ENCODE measurements around the gene PNKP.
A peak's percentile ranks its signal among the peaks of the same experiment; 100 is the strongest.

The PNKP gene

DNA sequence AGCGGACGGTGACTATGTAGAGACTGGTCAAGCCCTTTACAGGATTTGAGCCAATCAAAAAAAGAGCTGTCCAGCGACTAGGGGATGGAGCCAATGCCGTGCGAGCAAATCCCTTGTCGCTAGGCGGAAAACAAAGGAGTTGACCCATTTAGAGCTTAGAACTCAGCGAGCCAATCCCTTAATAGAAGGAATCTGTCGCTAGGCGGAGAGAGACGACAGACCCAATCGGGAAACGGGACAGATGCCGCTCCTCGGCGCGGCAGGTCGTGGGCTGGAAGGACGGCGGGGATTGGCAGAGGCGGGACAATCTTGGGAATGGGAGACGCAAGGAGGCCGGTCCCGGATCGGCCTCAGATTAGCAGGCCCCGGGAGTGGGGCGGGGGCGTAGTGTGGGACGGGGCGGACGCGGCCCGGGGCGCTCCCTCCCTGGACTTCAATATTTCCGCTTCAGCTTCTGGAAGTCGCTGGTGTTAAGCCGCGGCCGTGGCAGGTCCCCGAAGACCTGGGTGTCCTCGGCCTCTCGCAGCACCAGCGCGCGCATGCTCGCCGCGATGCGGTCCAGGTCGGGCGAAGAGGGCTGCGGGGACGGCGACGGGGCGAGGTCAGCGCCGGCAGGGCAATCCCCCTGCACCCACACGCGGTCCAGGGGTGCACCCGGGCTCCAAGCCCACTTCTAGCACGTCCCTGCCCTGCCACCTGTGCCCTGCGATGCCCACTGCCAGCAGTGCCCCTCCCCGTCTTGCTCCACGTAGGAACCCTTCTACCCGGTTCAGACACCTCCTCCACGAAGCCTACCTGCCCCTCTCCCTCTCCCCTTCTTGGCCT is 2.3 kb upstream of the PNKP start:
- Histone ChIP-seq H3K36me3 (ENCODE audit: control insufficient read depth in 5 of 5, insufficient read depth in 5 of 5, low read length in 5 of 5) (peaks cover 0 to 30% (median 9%) of the 10 kb centered on the region in 5 donors), H3K27me3 (ENCODE audit: control insufficient read depth in 5 of 5, insufficient read depth in 4 of 5, low read length in 5 of 5) (no peaks in the 10 kb centered on the region), H3K4me3 (ENCODE audit: low read depth in 1 of 5, low read length in 5 of 5) (peak overlapping the region; percentile 46 to 72 (median 63)), H3K27ac (ENCODE audit: low read depth, low read length) (peak overlapping the region; percentile 90), H3K4me1 (ENCODE audit: control insufficient read depth in 5 of 5, insufficient read depth in 5 of 5, low read length in 5 of 5) (peaks cover 8 to 65% (median 51%) of the 10 kb centered on the region in 5 donors), H3K9me3 (ENCODE audit: control insufficient read depth in 5 of 5, low read length in 5 of 5) (no peaks in the 10 kb centered on the region), H3K9ac (ENCODE audit: low read length in 5 of 5) (peak overlapping the region in 4 of 5 donors; percentile 65 to 84 (median 78))

DNA sequence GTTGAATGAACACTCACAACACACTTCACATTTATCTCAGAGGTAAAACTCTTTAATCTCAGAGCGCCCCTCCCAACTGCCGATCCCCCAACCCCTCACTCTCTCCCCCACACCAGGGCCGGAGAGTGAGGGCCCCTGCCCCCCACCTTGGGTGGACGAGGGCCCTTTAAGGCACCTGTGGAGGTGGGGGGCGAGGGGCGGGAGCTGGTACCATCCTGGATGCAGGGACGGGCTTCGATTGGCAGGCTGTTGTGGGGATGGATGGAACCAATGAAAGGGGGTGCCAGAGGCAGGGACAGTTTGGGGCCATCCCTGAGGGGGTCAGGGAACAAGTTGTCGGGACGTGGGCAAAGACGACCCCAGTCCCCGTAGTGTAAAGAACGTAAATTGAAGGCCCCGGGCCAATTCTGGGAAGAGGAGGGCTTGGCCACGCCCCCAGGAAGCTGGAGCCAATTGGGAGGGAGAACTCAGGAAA is 1.7 kb upstream of the PNKP start:
- H3K27me3 ChIP-seq (ENCODE audit: control insufficient read depth in 5 of 5, insufficient read depth in 4 of 5, low read length in 5 of 5) = no peaks in the 10 kb centered on the region
- H3K4me1 ChIP-seq (ENCODE audit: control insufficient read depth in 5 of 5, insufficient read depth in 5 of 5, low read length in 5 of 5) = peaks cover 8 to 61% (median 50%) of the 10 kb centered on the region in 5 donors
- no peaks in the 10 kb centered on the region for H3K9me3 ChIP-seq (ENCODE audit: control insufficient read depth in 5 of 5, low read length in 5 of 5)
- peak overlapping the region; percentile 90 for H3K27ac ChIP-seq (ENCODE audit: low read depth, low read length)
- H3K4me3 ChIP-seq (ENCODE audit: low read depth in 1 of 5, low read length in 5 of 5) = peak overlapping the region in 4 of 5 donors; percentile 35 to 72 (median 52)
- peak overlapping the region in 4 of 5 donors; percentile 1 to 65 (median 57) for H3K9ac ChIP-seq (ENCODE audit: low read length in 5 of 5)
- peaks cover 0 to 30% (median 9%) of the 10 kb centered on the region in 5 donors for H3K36me3 ChIP-seq (ENCODE audit: control insufficient read depth in 5 of 5, insufficient read depth in 5 of 5, low read length in 5 of 5)

DNA sequence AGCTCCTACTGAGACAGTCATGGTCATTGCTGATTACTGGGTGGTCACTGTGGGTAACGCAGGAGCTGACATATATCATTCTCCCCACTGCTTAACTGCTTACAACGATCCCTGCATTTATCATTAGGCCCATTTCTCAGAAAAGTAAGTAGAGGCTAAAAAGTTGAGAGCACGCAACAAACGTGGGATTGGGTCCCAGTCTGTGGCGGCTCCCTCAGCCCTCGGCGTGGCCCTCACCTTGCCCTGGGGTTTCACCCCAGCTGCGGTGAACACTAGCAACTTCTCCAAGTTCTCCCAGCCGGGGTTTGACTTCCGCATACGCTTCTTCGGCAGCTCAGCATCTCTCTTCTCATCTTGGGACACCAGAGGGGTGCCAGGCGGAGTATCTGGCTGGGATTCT is 2.5 kb downstream of the PNKP start:
- H3K9ac ChIP-seq (ENCODE audit: low read length in 5 of 5) = no peak overlapping the region
- no peak overlapping the region for H3K4me3 ChIP-seq (ENCODE audit: low read depth in 1 of 5, low read length in 5 of 5)
- peaks cover 6 to 52% (median 42%) of the 10 kb centered on the region in 5 donors for H3K4me1 ChIP-seq (ENCODE audit: control insufficient read depth in 5 of 5, insufficient read depth in 5 of 5, low read length in 5 of 5)
- peak overlapping the region; percentile 30 for H3K27ac ChIP-seq (ENCODE audit: low read depth, low read length)
- H3K27me3 ChIP-seq (ENCODE audit: control insufficient read depth in 5 of 5, insufficient read depth in 4 of 5, low read length in 5 of 5) = no peaks in the 10 kb centered on the region
- no peaks in the 10 kb centered on the region for H3K9me3 ChIP-seq (ENCODE audit: control insufficient read depth in 5 of 5, low read length in 5 of 5)
- H3K36me3 ChIP-seq (ENCODE audit: control insufficient read depth in 5 of 5, insufficient read depth in 5 of 5, low read length in 5 of 5) = peaks cover 0 to 42% (median 32%) of the 10 kb centered on the region in 5 donors

DNA sequence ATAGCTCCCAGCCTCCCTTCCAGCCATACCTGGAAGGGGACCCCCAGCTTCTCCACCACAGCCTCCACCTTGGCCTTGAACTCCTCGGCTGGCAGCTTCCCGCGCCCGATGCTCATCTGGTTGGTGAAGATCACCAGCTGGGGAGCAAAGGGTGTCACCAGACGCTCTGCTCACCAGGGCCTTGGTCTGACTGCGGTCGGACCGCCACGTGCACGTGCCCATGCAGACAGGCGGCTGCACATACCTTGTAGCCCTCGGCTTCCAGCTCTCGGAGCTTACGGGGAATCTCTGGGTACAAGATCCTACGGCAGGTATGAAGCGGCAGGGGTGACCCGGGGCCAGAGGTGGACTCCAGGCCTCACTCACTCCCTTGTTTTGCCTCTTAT is 3.4 kb downstream of the PNKP start:
- Histone ChIP-seq H3K36me3 (ENCODE audit: control insufficient read depth in 5 of 5, insufficient read depth in 5 of 5, low read length in 5 of 5) (peaks cover 0 to 51% (median 39%) of the 10 kb centered on the region in 5 donors), H3K9ac (ENCODE audit: low read length in 5 of 5) (no peak overlapping the region), H3K27ac (ENCODE audit: low read depth, low read length) (no peak overlapping the region), H3K9me3 (ENCODE audit: control insufficient read depth in 5 of 5, low read length in 5 of 5) (no peaks in the 10 kb centered on the region), H3K27me3 (ENCODE audit: control insufficient read depth in 5 of 5, insufficient read depth in 4 of 5, low read length in 5 of 5) (no peaks in the 10 kb centered on the region), H3K4me1 (ENCODE audit: control insufficient read depth in 5 of 5, insufficient read depth in 5 of 5, low read length in 5 of 5) (peaks cover 0 to 47% (median 36%) of the 10 kb centered on the region in 5 donors), H3K4me3 (ENCODE audit: low read depth in 1 of 5, low read length in 5 of 5) (no peak overlapping the region)

DNA sequence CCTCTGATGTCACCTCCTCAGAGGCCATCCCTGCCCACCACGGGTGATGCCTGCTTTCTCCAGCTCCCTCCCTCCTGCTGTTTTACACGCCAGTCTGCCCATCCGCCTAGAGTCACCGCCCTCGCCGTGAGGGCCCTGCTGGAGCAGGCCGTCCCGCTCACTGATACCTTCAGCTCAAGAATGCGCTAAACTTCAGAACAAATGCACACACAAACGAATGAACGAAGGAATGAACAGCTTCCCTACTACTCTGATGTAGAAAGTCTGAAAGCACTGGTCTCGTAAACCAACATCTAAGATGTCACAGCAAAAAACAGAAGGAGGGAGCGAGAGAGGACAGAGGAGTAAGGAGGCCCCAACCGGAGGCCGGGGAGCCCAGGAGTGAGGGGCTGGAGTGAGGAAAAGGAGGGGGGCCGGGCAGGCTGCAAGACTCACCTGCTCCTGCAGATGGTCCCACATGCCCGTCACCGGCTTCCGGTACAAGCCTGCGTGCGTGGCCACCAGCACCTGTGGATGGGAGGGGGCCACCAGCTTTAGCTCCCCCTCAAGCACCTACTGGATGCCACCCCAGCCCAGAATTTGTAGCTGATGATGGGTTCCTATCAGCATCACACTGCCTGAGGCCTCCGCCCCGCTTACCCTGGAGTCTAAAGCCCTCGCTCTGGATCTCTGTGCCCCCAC is 4.0 kb downstream of the PNKP start:
- Histone ChIP-seq H3K4me1 (ENCODE audit: control insufficient read depth in 5 of 5, insufficient read depth in 5 of 5, low read length in 5 of 5) (peaks cover 0 to 41% (median 31%) of the 10 kb centered on the region in 5 donors), H3K9me3 (ENCODE audit: control insufficient read depth in 5 of 5, low read length in 5 of 5) (no peaks in the 10 kb centered on the region), H3K9ac (ENCODE audit: low read length in 5 of 5) (no peak overlapping the region), H3K4me3 (ENCODE audit: low read depth in 1 of 5, low read length in 5 of 5) (no peak overlapping the region), H3K27ac (ENCODE audit: low read depth, low read length) (no peak overlapping the region), H3K27me3 (ENCODE audit: control insufficient read depth in 5 of 5, insufficient read depth in 4 of 5, low read length in 5 of 5) (no peaks in the 10 kb centered on the region), H3K36me3 (ENCODE audit: control insufficient read depth in 5 of 5, insufficient read depth in 5 of 5, low read length in 5 of 5) (peaks cover 0 to 56% (median 45%) of the 10 kb centered on the region in 5 donors)

DNA sequence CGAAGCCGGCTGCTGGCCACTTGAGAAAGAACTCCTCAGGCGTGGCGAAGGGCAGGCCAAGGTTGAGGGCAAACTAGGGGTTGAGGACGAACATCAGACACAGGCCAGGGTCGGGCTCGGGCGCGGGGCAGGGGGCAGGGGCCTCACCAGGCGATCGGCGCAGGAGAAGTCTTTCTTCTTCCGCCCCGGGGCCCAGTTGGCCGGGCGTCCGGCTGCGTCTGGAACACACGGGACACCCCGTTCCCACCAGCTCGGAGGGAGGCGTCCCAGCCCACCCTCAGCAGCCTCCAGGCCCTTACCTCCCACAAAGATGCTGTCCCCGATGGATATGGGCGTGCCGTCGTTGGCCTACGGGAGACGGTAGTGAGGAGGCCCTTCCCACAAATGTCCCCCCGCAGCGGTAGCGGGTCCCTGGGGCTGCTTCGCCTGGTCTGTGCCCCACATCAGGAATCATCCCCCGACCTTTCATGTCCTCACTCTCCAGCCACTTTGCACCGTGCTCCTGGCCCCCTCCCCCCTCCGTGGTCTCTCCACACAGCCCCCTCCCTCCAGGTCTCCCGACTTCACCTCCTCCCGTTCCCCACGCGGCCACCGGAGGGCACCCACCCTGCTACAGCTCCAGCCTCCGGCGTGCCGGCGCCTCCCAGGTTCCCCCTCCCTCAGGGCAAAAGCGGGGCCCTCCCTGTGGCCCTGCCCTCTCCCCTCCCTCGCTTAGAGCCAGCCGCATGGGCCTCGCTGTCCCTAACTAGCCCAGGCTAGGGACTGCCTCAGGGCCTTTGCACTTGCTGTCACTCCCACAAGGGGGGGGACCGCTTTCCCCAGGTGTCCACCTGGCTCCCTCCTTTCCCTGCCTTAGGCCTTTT is 4.8 kb downstream of the PNKP start:
- H3K27ac ChIP-seq (ENCODE audit: low read depth, low read length) = no peak overlapping the region
- no peak overlapping the region for H3K4me3 ChIP-seq (ENCODE audit: low read depth in 1 of 5, low read length in 5 of 5)
- H3K36me3 ChIP-seq (ENCODE audit: control insufficient read depth in 5 of 5, insufficient read depth in 5 of 5, low read length in 5 of 5) = peaks cover 0 to 64% (median 52%) of the 10 kb centered on the region in 5 donors
- H3K9me3 ChIP-seq (ENCODE audit: control insufficient read depth in 5 of 5, low read length in 5 of 5) = no peaks in the 10 kb centered on the region
- H3K4me1 ChIP-seq (ENCODE audit: control insufficient read depth in 5 of 5, insufficient read depth in 5 of 5, low read length in 5 of 5) = peaks cover 0 to 34% (median 27%) of the 10 kb centered on the region in 5 donors
- H3K27me3 ChIP-seq (ENCODE audit: control insufficient read depth in 5 of 5, insufficient read depth in 4 of 5, low read length in 5 of 5) = no peaks in the 10 kb centered on the region
- no peak overlapping the region for H3K9ac ChIP-seq (ENCODE audit: low read length in 5 of 5)

DNA sequence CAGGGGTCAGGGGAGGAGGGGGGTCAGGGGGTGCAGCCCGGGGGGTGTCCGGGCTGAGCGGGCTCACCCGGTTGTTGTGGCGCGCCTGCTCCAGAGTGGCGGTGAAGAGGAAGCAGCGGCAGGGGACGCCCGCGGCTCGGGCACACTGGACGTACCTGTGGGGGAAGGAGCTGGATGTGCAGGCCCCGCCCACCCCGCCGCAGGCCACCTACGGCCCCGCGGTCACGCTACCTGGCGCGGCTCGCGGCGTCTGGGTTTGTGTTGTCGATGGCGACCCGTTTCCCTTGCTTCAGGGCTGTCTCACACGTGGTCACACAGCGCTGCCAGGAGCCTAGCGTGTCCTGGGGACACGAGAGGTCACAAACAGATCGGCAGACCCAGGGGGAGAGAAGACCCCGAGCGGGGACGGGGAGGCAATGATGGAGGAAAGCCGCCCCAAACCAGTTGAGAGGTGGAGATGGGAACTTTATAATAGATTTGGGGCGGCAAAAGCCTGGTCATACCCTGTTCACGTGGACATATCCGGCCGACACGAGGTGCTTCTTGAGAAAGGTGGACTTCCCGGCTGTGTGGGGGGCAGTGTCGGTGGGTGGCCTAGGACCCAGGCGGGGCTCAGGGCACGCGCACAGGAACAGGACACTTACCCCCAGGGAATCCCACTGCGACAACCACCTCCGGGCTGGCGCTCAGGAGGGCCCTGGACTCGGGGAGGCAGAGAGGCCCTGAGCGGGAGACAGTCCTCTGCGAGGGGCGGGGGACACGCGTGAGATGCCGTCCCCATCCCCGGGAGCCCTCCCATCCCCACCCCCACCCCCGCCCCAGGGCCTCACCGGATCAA is 5.6 kb downstream of the PNKP start:
- H3K27ac ChIP-seq (ENCODE audit: low read depth, low read length) = no peak overlapping the region
- no peak overlapping the region for H3K9ac ChIP-seq (ENCODE audit: low read length in 5 of 5)
- H3K27me3 ChIP-seq (ENCODE audit: control insufficient read depth in 5 of 5, insufficient read depth in 4 of 5, low read length in 5 of 5) = no peaks in the 10 kb centered on the region

DNA sequence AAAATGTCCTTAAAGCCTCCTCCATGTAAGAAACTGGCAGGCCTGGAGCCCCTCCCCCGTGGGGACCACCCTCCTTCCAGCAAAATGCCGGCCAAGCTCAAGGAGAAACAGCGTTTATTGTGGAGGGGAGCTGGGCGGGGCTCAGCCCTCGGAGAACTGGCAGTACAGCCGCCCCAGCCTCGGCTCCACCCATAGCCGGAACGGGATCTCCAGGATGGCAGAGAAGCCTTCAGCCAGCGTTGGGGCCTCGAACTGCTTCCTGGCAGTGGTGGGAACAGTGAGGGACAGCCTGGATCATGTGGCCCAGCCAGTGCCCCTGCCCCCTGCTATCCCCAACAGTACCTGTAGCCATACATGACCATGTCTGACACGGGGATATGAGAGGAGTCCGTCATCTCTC is 6.3 kb downstream of the PNKP start:
- Histone ChIP-seq H3K27ac (ENCODE audit: low read depth, low read length) (no peak overlapping the region), H3K9ac (ENCODE audit: low read length in 5 of 5) (no peak overlapping the region), H3K4me1 (ENCODE audit: control insufficient read depth in 5 of 5, insufficient read depth in 5 of 5, low read length in 5 of 5) (peaks cover 0 to 20% (median 17%) of the 10 kb centered on the region in 5 donors), H3K36me3 (ENCODE audit: control insufficient read depth in 5 of 5, insufficient read depth in 5 of 5, low read length in 5 of 5) (peaks cover 0 to 77% (median 68%) of the 10 kb centered on the region in 5 donors), H3K27me3 (ENCODE audit: control insufficient read depth in 5 of 5, insufficient read depth in 4 of 5, low read length in 5 of 5) (no peaks in the 10 kb centered on the region), H3K9me3 (ENCODE audit: control insufficient read depth in 5 of 5, low read length in 5 of 5) (no peaks in the 10 kb centered on the region), H3K4me3 (ENCODE audit: low read depth in 1 of 5, low read length in 5 of 5) (no peak overlapping the region)

More for the DNA sequence above, 5.6 kb downstream of the PNKP start:
- H3K4me1 ChIP-seq (ENCODE audit: control insufficient read depth in 5 of 5, insufficient read depth in 5 of 5, low read length in 5 of 5) = peaks cover 0 to 27% (median 23%) of the 10 kb centered on the region in 5 donors
- no peaks in the 10 kb centered on the region for H3K9me3 ChIP-seq (ENCODE audit: control insufficient read depth in 5 of 5, low read length in 5 of 5)
- H3K36me3 ChIP-seq (ENCODE audit: control insufficient read depth in 5 of 5, insufficient read depth in 5 of 5, low read length in 5 of 5) = peaks cover 0 to 73% (median 61%) of the 10 kb centered on the region in 5 donors
- no peak overlapping the region for H3K4me3 ChIP-seq (ENCODE audit: low read depth in 1 of 5, low read length in 5 of 5)
